ENCODE measurements around the gene COX5A.
"Not testable (repeated sequence)": the region's sequence is repeated elsewhere in the genome, so short reads cannot be mapped to it uniquely, and the experiment has no call there.

COX5A gene

GRCh38 chr15:74928771-74929198 is 9.1 kb downstream of the COX5A start:
- Histone ChIP-seq H3K27me3 (ENCODE audit: control insufficient read depth in 2 of 2, insufficient read depth in 2 of 2, low read length in 2 of 2) (no peaks in the 10 kb centered on the region), H3K36me3 (ENCODE audit: control insufficient read depth in 2 of 2, insufficient read depth in 2 of 2, low read length in 2 of 2) (peaks cover 31 to 39% of the 10 kb centered on the region in 2 donors), H3K9me3 (ENCODE audit: control insufficient read depth in 2 of 2, low read length in 2 of 2) (no peaks in the 10 kb centered on the region), H3K27ac (ENCODE audit: low read depth in 2 of 2, low read length in 2 of 2) (no peak overlapping the region), H3K9ac (ENCODE audit: low read depth in 1 of 2, low read length in 2 of 2) (no peak overlapping the region), H3K4me3 (ENCODE audit: low read length in 2 of 2) (no peak overlapping the region), H3K4me1 (ENCODE audit: control insufficient read depth in 2 of 2, insufficient read depth in 2 of 2, low read length in 2 of 2) (peaks cover 7 to 21% of the 10 kb centered on the region in 2 donors)

GRCh38 chr15:74924525-74924924 is 13.3 kb downstream of the COX5A start:
- Histone ChIP-seq H3K4me3 (ENCODE audit: low read length in 2 of 2) (no peak overlapping the region), H3K4me1 (ENCODE audit: control insufficient read depth in 2 of 2, insufficient read depth in 2 of 2, low read length in 2 of 2) (peaks cover 2 to 3% of the 10 kb centered on the region in 2 donors), H3K9ac (ENCODE audit: low read depth in 1 of 2, low read length in 2 of 2) (no peak overlapping the region), H3K9me3 (ENCODE audit: control insufficient read depth in 2 of 2, low read length in 2 of 2) (no peaks in the 10 kb centered on the region), H3K36me3 (ENCODE audit: control insufficient read depth in 2 of 2, insufficient read depth in 2 of 2, low read length in 2 of 2) (peaks cover 56 to 59% of the 10 kb centered on the region in 2 donors), H3K27me3 (ENCODE audit: control insufficient read depth in 2 of 2, insufficient read depth in 2 of 2, low read length in 2 of 2) (no peaks in the 10 kb centered on the region), H3K27ac (ENCODE audit: low read depth in 2 of 2, low read length in 2 of 2) (no peak overlapping the region)

- no peak overlapping the region for H3K4me3 ChIP-seq (ENCODE audit: low read length in 2 of 2)
- no peak overlapping the region for H3K9ac ChIP-seq (ENCODE audit: low read depth in 1 of 2, low read length in 2 of 2)
- H3K9me3 ChIP-seq (ENCODE audit: control insufficient read depth in 2 of 2, low read length in 2 of 2) = no peaks in the 10 kb centered on the region
- no peaks in the 10 kb centered on the region for H3K27me3 ChIP-seq (ENCODE audit: control insufficient read depth in 2 of 2, insufficient read depth in 2 of 2, low read length in 2 of 2)
- no peak overlapping the region for H3K27ac ChIP-seq (ENCODE audit: low read depth in 2 of 2, low read length in 2 of 2)
- H3K36me3 ChIP-seq (ENCODE audit: control insufficient read depth in 2 of 2, insufficient read depth in 2 of 2, low read length in 2 of 2) = peaks cover 63 to 67% of the 10 kb centered on the region in 2 donors
- H3K4me1 ChIP-seq (ENCODE audit: control insufficient read depth in 2 of 2, insufficient read depth in 2 of 2, low read length in 2 of 2) = no peaks in the 10 kb centered on the region
Measured at GRCh38 chr15:74920456-74920855, 17.4 kb downstream of the COX5A start.

- Histone ChIP-seq H3K4me1 (ENCODE audit: control insufficient read depth in 2 of 2, insufficient read depth in 2 of 2, low read length in 2 of 2) (no peaks in the 10 kb centered on the region), H3K27me3 (ENCODE audit: control insufficient read depth in 2 of 2, insufficient read depth in 2 of 2, low read length in 2 of 2) (no peaks in the 10 kb centered on the region), H3K9me3 (ENCODE audit: control insufficient read depth in 2 of 2, low read length in 2 of 2) (no peaks in the 10 kb centered on the region), H3K27ac (ENCODE audit: low read depth in 2 of 2, low read length in 2 of 2) (no peak overlapping the region), H3K9ac (ENCODE audit: low read depth in 1 of 2, low read length in 2 of 2) (no peak overlapping the region), H3K36me3 (ENCODE audit: control insufficient read depth in 2 of 2, insufficient read depth in 2 of 2, low read length in 2 of 2) (peaks cover 58 to 69% of the 10 kb centered on the region in 2 donors), H3K4me3 (ENCODE audit: low read length in 2 of 2) (no peak overlapping the region)
Measured at GRCh38 chr15:74917676-74918075, 20.2 kb downstream of the COX5A start.

- H3K36me3 ChIP-seq (ENCODE audit: control insufficient read depth in 2 of 2, insufficient read depth in 2 of 2, low read length in 2 of 2) = peaks cover 39 to 42% of the 10 kb centered on the region in 2 donors
- not testable (repeated sequence) for H3K4me1 ChIP-seq (ENCODE audit: control insufficient read depth in 2 of 2, insufficient read depth in 2 of 2, low read length in 2 of 2)
Measured at GRCh38 chr15:74913799-74914198, 24.1 kb downstream of the COX5A start.

GRCh38 chr15:74913041-74913440 is 24.8 kb downstream of the COX5A start:
- H3K27ac ChIP-seq (ENCODE audit: low read depth in 2 of 2, low read length in 2 of 2) = no peak overlapping the region
- no peaks in the 10 kb centered on the region for H3K4me1 ChIP-seq (ENCODE audit: control insufficient read depth in 2 of 2, insufficient read depth in 2 of 2, low read length in 2 of 2)
- no peaks in the 10 kb centered on the region for H3K27me3 ChIP-seq (ENCODE audit: control insufficient read depth in 2 of 2, insufficient read depth in 2 of 2, low read length in 2 of 2)
- H3K9ac ChIP-seq (ENCODE audit: low read depth in 1 of 2, low read length in 2 of 2) = no peak overlapping the region
- no peak overlapping the region for H3K4me3 ChIP-seq (ENCODE audit: low read length in 2 of 2)
- no peaks in the 10 kb centered on the region for H3K9me3 ChIP-seq (ENCODE audit: control insufficient read depth in 2 of 2, low read length in 2 of 2)
- H3K36me3 ChIP-seq (ENCODE audit: control insufficient read depth in 2 of 2, insufficient read depth in 2 of 2, low read length in 2 of 2) = peaks cover 32 to 35% of the 10 kb centered on the region in 2 donors

More at GRCh38 chr15:74913799-74914198, 24.1 kb downstream of the COX5A start:
- H3K27ac ChIP-seq (ENCODE audit: low read depth in 2 of 2, low read length in 2 of 2); H3K27me3 ChIP-seq (ENCODE audit: control insufficient read depth in 2 of 2, insufficient read depth in 2 of 2, low read length in 2 of 2); H3K9me3 ChIP-seq (ENCODE audit: control insufficient read depth in 2 of 2, low read length in 2 of 2); H3K4me3 ChIP-seq (ENCODE audit: low read length in 2 of 2); H3K9ac ChIP-seq (ENCODE audit: low read depth in 1 of 2, low read length in 2 of 2): not testable (repeated sequence)

GRCh38 chr15:74908635-74909034 is 29.2 kb downstream of the COX5A start:
- no peak overlapping the region for H3K27ac ChIP-seq (ENCODE audit: low read depth in 2 of 2, low read length in 2 of 2)
- H3K4me1 ChIP-seq (ENCODE audit: control insufficient read depth in 2 of 2, insufficient read depth in 2 of 2, low read length in 2 of 2) = peaks cover 19 to 21% of the 10 kb centered on the region in 2 donors
- H3K9ac ChIP-seq (ENCODE audit: low read depth in 1 of 2, low read length in 2 of 2) = no peak overlapping the region
- H3K36me3 ChIP-seq (ENCODE audit: control insufficient read depth in 2 of 2, insufficient read depth in 2 of 2, low read length in 2 of 2) = peaks cover 18 to 22% of the 10 kb centered on the region in 2 donors
- H3K4me3 ChIP-seq (ENCODE audit: low read length in 2 of 2) = no peak overlapping the region
- no peaks in the 10 kb centered on the region for H3K27me3 ChIP-seq (ENCODE audit: control insufficient read depth in 2 of 2, insufficient read depth in 2 of 2, low read length in 2 of 2)
- H3K9me3 ChIP-seq (ENCODE audit: control insufficient read depth in 2 of 2, low read length in 2 of 2) = no peaks in the 10 kb centered on the region

- Histone ChIP-seq H3K9ac (ENCODE audit: low read depth in 1 of 2, low read length in 2 of 2) (peak overlapping the region; percentile 85 to 97), H3K36me3 (ENCODE audit: control insufficient read depth in 2 of 2, insufficient read depth in 2 of 2, low read length in 2 of 2) (peaks cover 24 to 25% of the 10 kb centered on the region in 2 donors), H3K4me3 (ENCODE audit: low read length in 2 of 2) (peak overlapping the region; percentile 80 to 90), H3K4me1 (ENCODE audit: control insufficient read depth in 2 of 2, insufficient read depth in 2 of 2, low read length in 2 of 2) (peaks cover 21 to 22% of the 10 kb centered on the region in 2 donors), H3K27ac (ENCODE audit: low read depth in 2 of 2, low read length in 2 of 2) (peak overlapping the region; percentile 87 to 92), H3K9me3 (ENCODE audit: control insufficient read depth in 2 of 2, low read length in 2 of 2) (no peaks in the 10 kb centered on the region), H3K27me3 (ENCODE audit: control insufficient read depth in 2 of 2, insufficient read depth in 2 of 2, low read length in 2 of 2) (no peaks in the 10 kb centered on the region)
Measured at GRCh38 chr15:74907163-74907870, 30.6 kb downstream of the COX5A start.

GRCh38 chr15:74906450-74907162 is 31.3 kb downstream of the COX5A start, which contains the start of gene FAM219B:
Gene FAM219B (minus strand): TSS chr15:74906851. CDS start chr15:74906800, 51 bp downstream.
- peaks cover 20 to 28% of the 10 kb centered on the region in 2 donors for H3K36me3 ChIP-seq (ENCODE audit: control insufficient read depth in 2 of 2, insufficient read depth in 2 of 2, low read length in 2 of 2)
- peaks cover 21 to 27% of the 10 kb centered on the region in 2 donors for H3K4me1 ChIP-seq (ENCODE audit: control insufficient read depth in 2 of 2, insufficient read depth in 2 of 2, low read length in 2 of 2)
- H3K27ac ChIP-seq (ENCODE audit: low read depth in 2 of 2, low read length in 2 of 2) = peak within 1 kb of the TSS; percentile 87 to 92
- H3K9me3 ChIP-seq (ENCODE audit: control insufficient read depth in 2 of 2, low read length in 2 of 2) = no peaks in the 10 kb centered on the region
- peak within 1 kb of the TSS; percentile 80 to 90 for H3K4me3 ChIP-seq (ENCODE audit: low read length in 2 of 2)
- H3K9ac ChIP-seq (ENCODE audit: low read depth in 1 of 2, low read length in 2 of 2) = peak within 1 kb of the TSS; percentile 85 to 97
- no peaks in the 10 kb centered on the region for H3K27me3 ChIP-seq (ENCODE audit: control insufficient read depth in 2 of 2, insufficient read depth in 2 of 2, low read length in 2 of 2)

GRCh38 chr15:74906067-74906449 is 31.8 kb downstream of the COX5A start:
- Histone ChIP-seq H3K36me3 (ENCODE audit: control insufficient read depth in 2 of 2, insufficient read depth in 2 of 2, low read length in 2 of 2) (peaks cover 22 to 26% of the 10 kb centered on the region in 2 donors), H3K27me3 (ENCODE audit: control insufficient read depth in 2 of 2, insufficient read depth in 2 of 2, low read length in 2 of 2) (no peaks in the 10 kb centered on the region), H3K27ac (ENCODE audit: low read depth in 2 of 2, low read length in 2 of 2) (peak overlapping the region; percentile 87 to 92), H3K4me3 (ENCODE audit: low read length in 2 of 2) (peak overlapping the region; percentile 80 to 90), H3K9me3 (ENCODE audit: control insufficient read depth in 2 of 2, low read length in 2 of 2) (no peaks in the 10 kb centered on the region), H3K4me1 (ENCODE audit: control insufficient read depth in 2 of 2, insufficient read depth in 2 of 2, low read length in 2 of 2) (peaks cover 24 to 31% of the 10 kb centered on the region in 2 donors), H3K9ac (ENCODE audit: low read depth in 1 of 2, low read length in 2 of 2) (peak overlapping the region; percentile 85 to 97)

All from mucosa of rectum (tissue), 2 donors.